ENCODE measurements around the gene CDK5. TPM values are rescaled to one million over a fixed set of nuclear protein-coding genes. Genes with fewer than 3 reads are reported as not detected.

The CDK5 gene
- total RNA-seq, 2 donors from 2014 or later, result 22.2 to 25.2 TPM

DNA sequence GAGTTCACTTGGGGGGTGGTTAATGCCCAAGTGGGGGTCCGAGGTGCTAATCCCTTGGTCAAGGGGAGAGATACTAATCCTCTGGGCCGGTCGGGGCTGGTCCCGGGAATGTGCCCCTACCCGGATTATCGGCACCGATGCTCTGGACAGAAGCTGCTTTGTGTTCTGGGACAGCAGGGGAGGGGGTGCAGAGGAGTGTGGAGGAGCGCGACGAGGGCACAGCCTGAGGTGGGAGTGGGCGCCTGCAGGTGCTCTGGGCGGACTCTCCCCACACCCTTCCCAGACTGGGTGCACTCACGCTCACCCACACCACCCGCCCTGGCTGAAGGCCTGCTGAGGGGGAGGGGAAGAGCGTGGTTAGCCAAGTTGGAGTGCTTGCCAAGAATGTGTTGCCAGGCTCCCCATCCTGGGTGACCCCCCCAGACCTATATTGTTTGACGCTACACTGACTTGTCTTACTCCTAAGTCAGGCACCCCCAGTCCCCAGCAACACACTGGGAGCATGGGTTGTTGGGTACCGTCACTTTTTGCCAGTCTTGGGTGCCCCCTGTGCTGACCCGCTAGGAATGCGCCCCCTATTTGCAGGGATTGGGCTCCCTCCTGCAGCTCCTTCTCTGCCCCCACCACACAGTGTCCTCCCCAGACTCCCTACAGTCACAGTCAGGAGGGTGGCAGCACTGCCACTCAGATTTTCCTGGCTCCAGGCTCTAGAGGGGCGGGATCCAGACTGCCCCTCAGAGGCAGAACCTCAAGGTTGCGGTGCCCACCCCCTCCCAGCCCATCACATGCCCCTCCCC is 2.9 kb upstream of the CDK5 start:
- DNase-seq, result peak; percentile 60
- H3K4me3 ChIP-seq (ENCODE audit: low read length), result peak overlapping the region; percentile 94
- H3K9ac ChIP-seq (ENCODE audit: extremely low read depth, low read length, poor library complexity, severe bottlenecking), result peak overlapping the region; percentile 67
- TF ChIP-seq, protein P1, sequence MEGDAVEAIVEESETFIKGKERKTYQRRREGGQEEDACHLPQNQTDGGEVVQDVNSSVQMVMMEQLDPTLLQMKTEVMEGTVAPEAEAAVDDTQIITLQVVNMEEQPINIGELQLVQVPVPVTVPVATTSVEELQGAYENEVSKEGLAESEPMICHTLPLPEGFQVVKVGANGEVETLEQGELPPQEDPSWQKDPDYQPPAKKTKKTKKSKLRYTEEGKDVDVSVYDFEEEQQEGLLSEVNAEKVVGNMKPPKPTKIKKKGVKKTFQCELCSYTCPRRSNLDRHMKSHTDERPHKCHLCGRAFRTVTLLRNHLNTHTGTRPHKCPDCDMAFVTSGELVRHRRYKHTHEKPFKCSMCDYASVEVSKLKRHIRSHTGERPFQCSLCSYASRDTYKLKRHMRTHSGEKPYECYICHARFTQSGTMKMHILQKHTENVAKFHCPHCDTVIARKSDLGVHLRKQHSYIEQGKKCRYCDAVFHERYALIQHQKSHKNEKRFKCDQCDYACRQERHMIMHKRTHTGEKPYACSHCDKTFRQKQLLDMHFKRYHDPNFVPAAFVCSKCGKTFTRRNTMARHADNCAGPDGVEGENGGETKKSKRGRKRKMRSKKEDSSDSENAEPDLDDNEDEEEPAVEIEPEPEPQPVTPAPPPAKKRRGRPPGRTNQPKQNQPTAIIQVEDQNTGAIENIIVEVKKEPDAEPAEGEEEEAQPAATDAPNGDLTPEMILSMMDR (conservative IDR thresholded peaks at IDR 0.05), result no peak
- no peak overlapping the region for H3K27ac ChIP-seq (ENCODE audit: low read depth, low read length)
- Mint-ChIP-seq H3K27ac (peak overlapping the region; percentile 79), H3K4me1 (peaks cover 40% of the 10 kb centered on the region), H3K4me3 (peak overlapping the region; percentile 84), H3K9me3 (no peaks in the 10 kb centered on the region), H3K36me3 (ENCODE audit: low read depth) (peaks cover 13% of the 10 kb centered on the region), H3K27me3 (ENCODE audit: insufficient read depth) (peaks cover 14% of the 10 kb centered on the region)
- peaks cover 9% of the 10 kb centered on the region for H3K27me3 ChIP-seq (ENCODE audit: control insufficient read depth, insufficient read depth, low read length, poor library complexity, severe bottlenecking)
- no peaks in the 10 kb centered on the region for H3K9me3 ChIP-seq (ENCODE audit: control insufficient read depth, low read length)
- H3K4me1 ChIP-seq (ENCODE audit: control insufficient read depth, insufficient read depth, low read length), result peaks cover 18% of the 10 kb centered on the region
- WGBS, 2 experiments (ENCODE audit: insufficient coverage in 1 of 2, insufficient read length in 1 of 2), result 11 to 13% methylated on average over 8 to 19 of the region's 21 CpGs
- peaks cover 13% of the 10 kb centered on the region for H3K36me3 ChIP-seq (ENCODE audit: control insufficient read depth, insufficient read depth, low read length)

DNA sequence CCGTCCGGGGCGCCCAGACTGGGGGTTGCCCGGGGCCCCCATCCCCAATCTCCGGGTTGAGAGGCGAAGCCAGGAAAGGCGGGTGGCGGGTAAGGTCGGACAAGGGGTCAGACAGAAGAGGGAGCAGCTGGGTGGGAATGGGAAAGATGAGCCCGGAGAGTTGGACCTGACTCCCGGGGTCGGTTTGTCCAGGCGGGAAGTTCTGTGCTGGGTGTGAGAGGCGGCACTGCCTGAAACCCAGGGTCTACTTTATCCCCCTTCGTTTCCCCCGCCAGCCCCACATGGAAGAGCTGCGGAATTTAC is 2.4 kb upstream of the CDK5 start:
- peaks cover 12% of the 10 kb centered on the region for H3K27me3 ChIP-seq (ENCODE audit: control insufficient read depth, insufficient read depth, low read length, poor library complexity, severe bottlenecking)
- H3K27ac ChIP-seq (ENCODE audit: low read depth, low read length), result no peak overlapping the region
- 0% methylated on average over 6 to 17 of the region's 17 CpGs for WGBS, 2 experiments (ENCODE audit: insufficient coverage in 1 of 2, insufficient read length in 1 of 2)
- peak overlapping the region; percentile 84 for H3K4me3 Mint-ChIP-seq
- peaks cover 18% of the 10 kb centered on the region for H3K4me1 ChIP-seq (ENCODE audit: control insufficient read depth, insufficient read depth, low read length)
- H3K9me3 ChIP-seq (ENCODE audit: control insufficient read depth, low read length), result no peaks in the 10 kb centered on the region
- H3K9ac ChIP-seq (ENCODE audit: extremely low read depth, low read length, poor library complexity, severe bottlenecking), result peak overlapping the region; percentile 67
- H3K27ac Mint-ChIP-seq, result peak overlapping the region; percentile 79
- peaks cover 7% of the 10 kb centered on the region for H3K36me3 ChIP-seq (ENCODE audit: control insufficient read depth, insufficient read depth, low read length)
- peak; percentile 86 for DNase-seq
- TF ChIP-seq, protein P1 (conservative IDR thresholded peaks at IDR 0.05), result peak; percentile 39
- H3K36me3 Mint-ChIP-seq (ENCODE audit: low read depth), result peaks cover 8% of the 10 kb centered on the region
- H3K4me1 Mint-ChIP-seq, result peaks cover 40% of the 10 kb centered on the region
- H3K9me3 Mint-ChIP-seq, result no peaks in the 10 kb centered on the region
- H3K4me3 ChIP-seq (ENCODE audit: low read length), result peak overlapping the region; percentile 94
- H3K27me3 Mint-ChIP-seq (ENCODE audit: insufficient read depth), result peaks cover 14% of the 10 kb centered on the region

DNA sequence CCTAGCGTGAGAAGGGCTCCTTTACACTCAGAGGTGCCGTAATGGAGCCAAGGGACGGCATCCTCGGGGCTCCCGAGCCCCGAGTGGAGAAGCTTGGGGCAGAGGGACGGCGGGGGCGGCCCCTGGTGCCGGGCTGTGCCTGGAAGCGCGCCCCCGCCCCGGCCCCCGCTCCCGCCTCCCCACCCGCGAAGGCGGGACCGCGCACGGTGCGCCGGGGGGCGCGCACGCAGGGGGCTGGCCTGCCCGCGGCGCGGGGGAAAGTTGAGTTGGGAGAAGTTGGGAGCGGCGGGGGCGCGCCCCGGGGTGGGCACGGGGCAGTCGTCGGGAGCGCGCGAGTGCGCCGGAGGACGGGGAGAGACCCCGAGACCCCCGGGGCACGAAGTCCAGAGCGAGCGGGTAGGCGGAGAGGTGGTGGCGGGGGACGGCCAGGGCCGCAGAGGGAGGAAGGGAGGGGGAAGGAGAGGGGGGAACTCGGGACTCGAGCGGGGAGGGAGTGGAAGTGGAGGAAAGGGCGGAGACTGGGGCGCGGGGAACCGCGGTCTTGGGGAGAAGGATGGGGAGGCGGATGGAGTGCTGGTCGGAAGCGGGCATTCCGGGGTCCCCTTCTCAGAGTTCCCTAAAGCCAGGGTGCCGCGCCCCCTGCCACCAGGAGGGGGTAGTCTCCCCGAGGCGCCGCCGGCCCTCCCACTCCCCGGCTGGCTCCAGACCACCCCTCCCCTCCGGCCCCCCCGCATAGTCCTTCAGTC is 1.8 kb upstream of the CDK5 start, which contains the start of gene SLC4A2:
Gene SLC4A2, plus strand, starts transcription at position 223 of the 746 bp plus-strand sequence. CDS start 2,399 bp downstream, outside the sequence.
- peaks cover 18% of the 10 kb centered on the region for H3K4me1 ChIP-seq (ENCODE audit: control insufficient read depth, insufficient read depth, low read length)
- H3K27ac Mint-ChIP-seq, result peak within 1 kb of the TSS; percentile 95
- peak within 1 kb of the TSS; percentile 67 for H3K9ac ChIP-seq (ENCODE audit: extremely low read depth, low read length, poor library complexity, severe bottlenecking)
- H3K4me1 Mint-ChIP-seq, result peaks cover 40% of the 10 kb centered on the region
- H3K27me3 ChIP-seq (ENCODE audit: control insufficient read depth, insufficient read depth, low read length, poor library complexity, severe bottlenecking), result peaks cover 12% of the 10 kb centered on the region
- H3K36me3 ChIP-seq (ENCODE audit: control insufficient read depth, insufficient read depth, low read length), result peaks cover 2% of the 10 kb centered on the region
- TF ChIP-seq, protein P1 (conservative IDR thresholded peaks at IDR 0.05), result peak; percentile 80
- H3K36me3 Mint-ChIP-seq (ENCODE audit: low read depth), result peaks cover 5% of the 10 kb centered on the region
- H3K9me3 ChIP-seq (ENCODE audit: control insufficient read depth, low read length), result no peaks in the 10 kb centered on the region
- H3K27ac ChIP-seq (ENCODE audit: low read depth, low read length), result peak within 1 kb of the TSS; percentile 90
- peak within 1 kb of the TSS; percentile 94 for H3K4me3 ChIP-seq (ENCODE audit: low read length)
- peak within 1 kb of the TSS; percentile 84 for H3K4me3 Mint-ChIP-seq
- peak; percentile 86 for DNase-seq
- no peaks in the 10 kb centered on the region for H3K9me3 Mint-ChIP-seq
- H3K27me3 Mint-ChIP-seq (ENCODE audit: insufficient read depth), result peaks cover 15% of the 10 kb centered on the region
- WGBS, 2 experiments (ENCODE audit: insufficient coverage in 1 of 2, insufficient read length in 1 of 2), result 0 to 4% methylated on average over 5 to 75 of the region's 75 CpGs

All from endodermal cell (in vitro differentiated cells).